ENCODE measurements around the gene INHBC. TPM values are rescaled to one million over a fixed set of nuclear protein-coding genes. Genes with fewer than 3 reads are reported as not detected.
"Not testable (repeated sequence)": the region's sequence is repeated elsewhere in the genome, so short reads cannot be mapped to it uniquely, and the experiment has no call there.

The INHBC gene
- total and polyA plus RNA-seq, 2 donors, result 0.05 TPM; not detected in 1

GRCh38 chr12:57481671-57482070 lies 47.1 kb downstream of the INHBC start:
- Histone ChIP-seq H3K27ac (ENCODE audit: low read depth) (no peak overlapping the region), H3K36me3 (ENCODE audit: insufficient read depth) (no peaks in the 10 kb centered on the region), H3K4me3 (ENCODE audit: low read depth, low read length) (no peak overlapping the region), H3K4me1 (ENCODE audit: insufficient read depth) (no peaks in the 10 kb centered on the region)
- 28% methylated on average over 1 of the region's 1 CpG for WGBS
- DNase-seq (ENCODE audit: extremely low spot score), result no peak

DNA sequence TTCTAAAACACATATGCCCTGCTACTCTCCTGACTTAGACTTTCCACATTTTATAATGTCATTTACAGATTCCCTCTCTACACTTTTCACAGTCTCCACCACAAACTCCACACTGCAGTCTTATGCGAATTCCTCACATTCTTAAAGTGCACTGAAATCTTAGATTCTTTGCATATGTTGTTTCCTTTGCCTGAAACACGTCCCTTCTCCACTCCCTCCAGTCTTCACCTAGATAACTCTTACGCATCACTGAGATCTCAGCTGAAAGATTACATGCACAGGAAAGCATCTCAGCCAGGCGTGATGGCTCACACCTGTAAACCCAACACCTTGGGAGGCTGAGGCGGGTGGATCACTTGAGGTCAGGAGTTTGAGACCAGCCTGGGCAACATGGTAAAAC lies 48.9 kb downstream of the INHBC start:
- Histone ChIP-seq H3K27ac (ENCODE audit: low read depth) (no peak overlapping the region), H3K36me3 (ENCODE audit: insufficient read depth) (no peaks in the 10 kb centered on the region), H3K4me3 (ENCODE audit: low read depth, low read length) (no peak overlapping the region), H3K4me1 (ENCODE audit: insufficient read depth) (no peaks in the 10 kb centered on the region)
- 36% methylated on average over 5 of the region's 5 CpGs for WGBS
- DNase-seq (ENCODE audit: extremely low spot score), result no peak

GRCh38 chr12:57485695-57486094 lies 51.1 kb downstream of the INHBC start:
- Histone ChIP-seq H3K4me1 (ENCODE audit: insufficient read depth) (peaks cover 2% of the 10 kb centered on the region), H3K27ac (ENCODE audit: low read depth) (no peak overlapping the region), H3K36me3 (ENCODE audit: insufficient read depth) (no peaks in the 10 kb centered on the region), H3K4me3 (ENCODE audit: low read depth, low read length) (no peak overlapping the region)
- DNase-seq (ENCODE audit: extremely low spot score), result no peak

GRCh38 chr12:57487055-57487596 lies 52.5 kb downstream of the INHBC start:
- Histone ChIP-seq H3K4me1 (ENCODE audit: insufficient read depth) (peaks cover 2% of the 10 kb centered on the region), H3K27ac (ENCODE audit: low read depth) (no peak overlapping the region), H3K4me3 (ENCODE audit: low read depth, low read length) (no peak overlapping the region), H3K36me3 (ENCODE audit: insufficient read depth) (peaks cover 5% of the 10 kb centered on the region)
- DNase-seq (ENCODE audit: extremely low spot score), result no peak
- 87% methylated on average over 27 of the region's 27 CpGs for WGBS

GRCh38 chr12:57487597-57488401 lies 53.2 kb downstream of the INHBC start, which contains the start of gene MARS1:
MARS1 (plus strand) TSS chr12:57488068; CDS start chr12:57488091, 23 bp downstream.
- Histone ChIP-seq H3K4me1 (ENCODE audit: insufficient read depth) (peaks cover 2% of the 10 kb centered on the region), H3K27ac (ENCODE audit: low read depth) (peak within 1 kb of the TSS; percentile 78), H3K4me3 (ENCODE audit: low read depth, low read length) (peak within 1 kb of the TSS; percentile 97), H3K36me3 (ENCODE audit: insufficient read depth) (peaks cover 6% of the 10 kb centered on the region)
- 6% methylated on average over 47 of the region's 47 CpGs for WGBS
- peak; percentile 91 for DNase-seq (ENCODE audit: extremely low spot score)

- H3K36me3 ChIP-seq (ENCODE audit: insufficient read depth), result peaks cover 7% of the 10 kb centered on the region
- peak overlapping the region; percentile 97 for H3K4me3 ChIP-seq (ENCODE audit: low read depth, low read length)
- 30% methylated on average over 11 of the region's 11 CpGs for WGBS
- no peak overlapping the region for H3K27ac ChIP-seq (ENCODE audit: low read depth)
- DNase-seq (ENCODE audit: extremely low spot score), result no peak
- peaks cover 2% of the 10 kb centered on the region for H3K4me1 ChIP-seq (ENCODE audit: insufficient read depth)
Measured at GRCh38 chr12:57488402-57489156, 54.0 kb downstream of the INHBC start.

GRCh38 chr12:57489157-57489641 lies 54.6 kb downstream of the INHBC start:
- Histone ChIP-seq H3K36me3 (ENCODE audit: insufficient read depth) (peaks cover 7% of the 10 kb centered on the region), H3K4me3 (ENCODE audit: low read depth, low read length) (no peak overlapping the region), H3K4me1 (ENCODE audit: insufficient read depth) (peaks cover 2% of the 10 kb centered on the region), H3K27ac (ENCODE audit: low read depth) (no peak overlapping the region)
- no peak for DNase-seq (ENCODE audit: extremely low spot score)
- WGBS, result 89% methylated on average over 5 of the region's 5 CpGs

- H3K27ac ChIP-seq (ENCODE audit: low read depth), result no peak overlapping the region
- no peak for DNase-seq (ENCODE audit: extremely low spot score)
- no peak overlapping the region for H3K4me3 ChIP-seq (ENCODE audit: low read depth, low read length)
- WGBS, result 98% methylated on average over 4 of the region's 4 CpGs
- H3K36me3 ChIP-seq (ENCODE audit: insufficient read depth), result peaks cover 7% of the 10 kb centered on the region
- H3K4me1 ChIP-seq (ENCODE audit: insufficient read depth), result peaks cover 2% of the 10 kb centered on the region
Measured at GRCh38 chr12:57490126-57490525, 55.5 kb downstream of the INHBC start.

DNA sequence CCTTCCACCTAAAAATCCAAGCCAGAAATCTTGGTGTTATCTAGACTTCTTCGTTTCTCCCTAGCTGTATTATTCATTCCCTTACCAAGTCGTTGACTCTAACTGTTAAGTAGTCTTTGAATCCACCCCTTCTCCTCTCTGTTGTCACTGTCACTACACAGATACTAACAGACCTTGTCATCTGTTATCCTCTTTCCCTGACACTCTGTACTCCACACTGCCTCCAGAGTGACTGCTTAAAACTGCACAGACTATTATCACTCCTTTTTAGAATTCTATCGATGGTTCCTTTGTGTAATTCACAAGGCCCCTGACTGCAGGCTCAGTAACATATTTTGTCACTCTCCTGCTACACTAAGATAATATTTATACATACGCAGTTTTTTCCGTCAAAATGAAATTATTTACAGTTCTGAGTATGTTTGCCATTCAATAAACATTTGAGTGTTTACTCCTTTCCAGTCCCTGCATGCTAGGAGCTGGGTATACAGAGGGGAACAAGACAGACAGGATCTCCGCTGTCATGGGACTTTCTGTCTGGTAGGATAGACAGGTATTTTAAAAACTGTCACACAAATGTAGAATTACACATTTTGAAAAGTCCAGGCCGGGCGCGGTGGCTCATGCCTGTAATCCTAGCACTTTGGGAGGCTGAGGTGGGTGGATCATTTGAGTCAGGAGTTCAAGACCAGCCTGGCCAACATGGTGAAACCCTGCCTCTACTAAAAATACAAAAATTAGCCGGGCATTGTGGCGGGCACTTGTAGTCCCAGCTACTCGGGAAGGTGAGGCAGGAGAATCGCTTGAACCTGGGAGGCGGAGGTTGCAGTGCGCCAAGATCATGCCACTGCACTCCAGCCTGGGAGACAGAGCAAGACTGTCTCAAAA lies 57.1 kb downstream of the INHBC start:
- Histone ChIP-seq H3K4me1 (ENCODE audit: insufficient read depth) (peaks cover 2% of the 10 kb centered on the region), H3K27ac (ENCODE audit: low read depth) (no peak overlapping the region), H3K36me3 (ENCODE audit: insufficient read depth) (peaks cover 7% of the 10 kb centered on the region), H3K4me3 (ENCODE audit: low read depth, low read length) (no peak overlapping the region)
- WGBS, result 93% methylated on average over 15 of the region's 15 CpGs
- no peak for DNase-seq (ENCODE audit: extremely low spot score)

GRCh38 chr12:57495051-57495701 lies 60.6 kb downstream of the INHBC start:
- H3K27ac ChIP-seq (ENCODE audit: low read depth); H3K4me3 ChIP-seq (ENCODE audit: low read depth, low read length); H3K4me1 ChIP-seq (ENCODE audit: insufficient read depth); DNase-seq (ENCODE audit: extremely low spot score); H3K36me3 ChIP-seq (ENCODE audit: insufficient read depth): not testable (repeated sequence)
- WGBS, result 95% methylated on average over 46 of the region's 48 CpGs

DNA sequence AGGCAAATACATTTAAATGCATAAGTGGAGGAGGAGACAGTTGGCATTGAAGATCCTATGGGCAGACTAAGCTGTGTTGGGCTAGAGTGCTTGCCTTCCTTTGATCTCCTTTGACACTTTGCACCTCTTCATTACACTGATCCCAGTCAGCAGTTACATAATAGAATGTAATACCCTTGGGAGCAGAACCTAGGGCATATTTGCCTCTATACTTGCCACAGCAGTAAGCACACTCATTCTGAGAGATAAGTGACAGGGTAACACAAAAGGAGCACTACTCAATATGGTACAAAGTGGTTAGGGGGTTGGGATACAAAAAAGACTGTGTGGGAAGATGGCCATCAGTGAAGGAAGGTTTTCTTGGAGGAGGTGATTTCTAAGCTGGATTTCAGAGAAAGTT lies 62.2 kb downstream of the INHBC start:
- H3K27ac ChIP-seq (ENCODE audit: low read depth), result no peak overlapping the region
- H3K36me3 ChIP-seq (ENCODE audit: insufficient read depth), result peaks cover 2% of the 10 kb centered on the region
- no peak overlapping the region for H3K4me3 ChIP-seq (ENCODE audit: low read depth, low read length)
- no peak for DNase-seq (ENCODE audit: extremely low spot score)
- H3K4me1 ChIP-seq (ENCODE audit: insufficient read depth), result no peaks in the 10 kb centered on the region

DNA sequence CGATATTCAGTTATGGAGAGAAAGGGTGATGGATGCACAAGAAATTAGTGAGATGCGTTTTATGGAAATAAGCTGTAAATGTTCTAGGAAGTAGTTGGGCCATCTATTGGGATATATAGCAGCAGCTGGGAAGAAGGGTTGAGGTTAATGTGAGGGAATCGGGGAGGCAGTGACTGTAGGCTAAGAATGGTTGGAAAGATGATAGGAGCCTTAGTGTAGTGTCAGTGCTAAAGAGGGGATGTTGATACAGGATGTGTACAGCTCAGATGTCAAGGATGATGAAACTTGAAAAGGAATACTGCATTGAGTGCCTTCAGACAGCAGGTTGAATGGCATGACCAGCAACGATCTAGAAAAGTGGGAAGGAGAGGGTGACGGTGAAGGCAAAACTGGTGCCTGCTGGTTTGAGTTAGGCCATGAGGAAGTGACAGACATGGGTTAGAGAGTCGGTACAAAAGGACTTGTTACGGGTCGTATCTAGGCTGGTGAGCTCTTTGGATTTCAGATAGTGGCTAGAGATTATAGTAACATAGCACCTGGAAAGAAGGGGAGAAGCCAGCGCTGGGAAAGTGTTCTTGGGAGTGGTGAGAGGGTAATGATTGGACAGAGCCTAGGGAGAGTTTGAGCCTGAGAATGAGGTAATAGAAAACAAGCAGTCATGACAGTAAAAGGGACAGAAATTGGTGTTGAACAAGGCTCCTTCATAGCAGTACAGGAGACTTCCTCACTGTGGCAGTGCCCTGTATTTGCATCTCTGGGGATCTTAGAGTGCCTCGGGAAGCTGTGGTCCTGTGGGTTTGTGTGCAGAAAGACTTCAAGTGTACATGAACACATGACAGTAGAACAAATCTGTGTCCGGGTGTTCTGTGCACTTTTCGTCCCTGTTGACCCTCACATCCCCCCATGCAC lies 62.9 kb downstream of the INHBC start:
- DNase-seq (ENCODE audit: extremely low spot score), result no peak
- Histone ChIP-seq H3K4me1 (ENCODE audit: insufficient read depth) (no peaks in the 10 kb centered on the region), H3K27ac (ENCODE audit: low read depth) (no peak overlapping the region), H3K36me3 (ENCODE audit: insufficient read depth) (peaks cover 3% of the 10 kb centered on the region), H3K4me3 (ENCODE audit: low read depth, low read length) (no peak overlapping the region)
- WGBS, result 93% methylated on average over 12 of the region's 12 CpGs
